NCI-H1417 (cell line): ENCODE data around the gene FLYWCH2.
"Not testable (repeated sequence)": the region's sequence is repeated elsewhere in the genome, so short reads cannot be mapped to it uniquely, and the experiment has no call there.

ENCODE experiments used
- DNase-seq, 3 experiments: peaks; one replicate each; lab custom pipeline; 2025; lab: John Stamatoyannopoulos, UW

Gene FLYWCH2

GRCh38 chr16:2937170-2937569 lies 54.2 kb downstream of the FLYWCH2 start:
- no peak for DNase-seq

- DNase-seq = no peak
These were observed 55.2 kb downstream of the FLYWCH2 start for GRCh38 chr16:2938206-2938605.

- DNase-seq = peak in 1 of 3 experiments; percentile 53
These were observed 57.0 kb downstream of the FLYWCH2 start for GRCh38 chr16:2939968-2940367.

GRCh38 chr16:2942045-2942444 lies 59.0 kb downstream of the FLYWCH2 start:
- DNase-seq = no peak

GRCh38 chr16:2943716-2944115 lies 60.7 kb downstream of the FLYWCH2 start:
- DNase-seq = not testable (repeated sequence)

- no peak for DNase-seq
These were observed 63.6 kb downstream of the FLYWCH2 start for GRCh38 chr16:2946649-2947048.
